HG03139 (cell line): ENCODE results near the gene FAM156A.
"Not testable (repeated sequence)": the region's sequence is repeated elsewhere in the genome, so short reads cannot be mapped to it uniquely, and the experiment has no call there.

Experiments used
- ATAC-seq: cut with Tn5 transposase; IDR thresholded peaks from one replicate; pipeline ENCODE4 v1.9.1; 2021; ENCODE audit not compliant: unreplicated experiment

FAM156A gene

GRCh38 chrX:52905531-52905930 lies 52.8 kb downstream of the FAM156A start:
- not testable (repeated sequence) for ATAC-seq
